Measurements from ENCODE around the gene GPR3. TPM values are rescaled to one million over a fixed set of nuclear protein-coding genes. Genes with fewer than 3 reads are reported as not detected.

GPR3 gene
- total and polyA plus RNA-seq, 11 donors: 0.11 to 3.7 (median 0.53) TPM; not detected in 1

GRCh38 chr1:27361553-27361952 is 30.9 kb upstream of the GPR3 start:
- Histone ChIP-seq H3K4me1 (peaks cover 7 to 46% (median 18%) of the 10 kb centered on the region in 12 donors), H3K9me3 (no peaks in the 10 kb centered on the region), H3K27me3 (no peaks in the 10 kb centered on the region), H3K36me3 (peaks cover 0 to 82% (median 72%) of the 10 kb centered on the region in 9 donors), H3K4me3 (no peak overlapping the region), H3K27ac (no peak overlapping the region)
- no peak for ATAC-seq
- DNase-seq: no peak
- intact Hi-C loops (cut with DNase I): no loop called here
- WGBS, 4 donors: 93 to 97% (median 95%) methylated on average over 5 to 8 of the region's 8 CpGs
- TF ChIP-seq CTCF (IDR thresholded peaks at IDR 0.05): no peak
- no peak for TF ChIP-seq POLR2A (IDR thresholded peaks at IDR 0.05)

- intact Hi-C loops (cut with DNase I): loop anchor here in 2 of 10 donors (2.0 kb wide), 2 partner anchors 29 to 41 kb away; partner anchors contain the start of genes GPR3 (in 1 of the 2) and TMEM222 (in 1 of the 2)
- Histone ChIP-seq H3K4me1 (peaks cover 7 to 58% (median 34%) of the 10 kb centered on the region in 12 donors), H3K27me3 (no peaks in the 10 kb centered on the region), H3K36me3 (peaks cover 0 to 59% (median 54%) of the 10 kb centered on the region in 9 donors), H3K27ac (peak overlapping the region in 4 of 12 donors; percentile 98 to 100 (median 98)), H3K4me3 (peak overlapping the region in 5 of 12 donors; percentile 72 to 93 (median 90)), H3K9me3 (no peaks in the 10 kb centered on the region)
- TF ChIP-seq CTCF (IDR thresholded peaks at IDR 0.05) (no peak), POLR2A (IDR thresholded peaks at IDR 0.05) (no peak)
- DNase-seq: no peak
- ATAC-seq: no peak
- WGBS, 4 donors: 87 to 91% (median 88%) methylated on average over 21 to 26 of the region's 26 CpGs
These were observed 28.4 kb upstream of the GPR3 start for GRCh38 chr1:27363766-27364695.

GRCh38 chr1:27364696-27365371 is 27.6 kb upstream of the GPR3 start:
- H3K36me3 ChIP-seq: peaks cover 0 to 51% (median 46%) of the 10 kb centered on the region in 9 donors
- no peaks in the 10 kb centered on the region for H3K9me3 ChIP-seq
- peak overlapping the region in 11 of 12 donors; percentile 96 to 100 (median 99) for H3K27ac ChIP-seq
- 74 to 81% (median 79%) methylated on average over 10 to 11 of the region's 11 CpGs for WGBS, 4 donors
- intact Hi-C loops (cut with DNase I): loop anchor here in 4 of 10 donors (1.0 to 5.0 kb wide), 4 partner anchors 28 to 43 kb away; partner anchors contain the start of genes TMEM222 (in 3 of the 4) and GPR3 (in 1 of the 4)
- H3K27me3 ChIP-seq: no peaks in the 10 kb centered on the region
- DNase-seq (no peak), ATAC-seq (no peak)
- H3K4me3 ChIP-seq: peak overlapping the region; percentile 70 to 93 (median 81)
- no peak for TF ChIP-seq POLR2A (IDR thresholded peaks at IDR 0.05)
- TF ChIP-seq CTCF (IDR thresholded peaks at IDR 0.05): no peak
- H3K4me1 ChIP-seq: peaks cover 7 to 60% (median 39%) of the 10 kb centered on the region in 12 donors
